ENCODE results near the gene HSPB1.
"Not testable (repeated sequence)": the region's sequence is repeated elsewhere in the genome, so short reads cannot be mapped to it uniquely, and the experiment has no call there.

Gene HSPB1

DNA sequence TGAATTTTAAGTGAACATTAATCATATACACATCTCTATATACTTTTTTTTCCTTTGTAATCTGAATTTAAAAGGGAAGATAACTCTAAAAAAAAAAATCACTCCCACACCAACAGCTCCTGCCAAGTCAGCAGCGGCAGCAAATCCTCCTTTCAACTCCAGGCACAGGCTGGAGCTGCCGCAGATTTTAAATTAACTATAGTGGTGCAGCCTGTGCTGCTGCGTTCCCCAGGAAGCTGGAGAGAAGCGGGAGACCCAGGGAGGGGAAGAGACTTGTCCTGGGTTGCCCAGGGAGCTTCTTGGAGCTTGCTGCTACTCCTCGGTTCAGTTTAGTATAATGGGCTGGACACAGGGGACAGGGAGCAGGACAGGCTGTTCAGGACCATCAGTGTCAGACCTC is 32.6 kb upstream of the HSPB1 start:
- no peak overlapping the region for H3K4me3 ChIP-seq (replicated peaks in 1 of 2; ENCODE audit: low read depth in 2 of 2, low read length in 2 of 2)
- no peak for TF ChIP-seq CTCF (IDR thresholded peaks at IDR 0.05; ENCODE audit: low read depth, low read length)
- peak in 1 of 2 donors; percentile 32 for DNase-seq (ENCODE audit: low read depth in 2 of 2)

GRCh38 chr7:76271384-76271783 is 31.1 kb upstream of the HSPB1 start:
- not testable (repeated sequence) for H3K4me3 ChIP-seq (replicated peaks in 1 of 2; ENCODE audit: low read depth in 2 of 2, low read length in 2 of 2); DNase-seq (ENCODE audit: low read depth in 2 of 2)

DNA sequence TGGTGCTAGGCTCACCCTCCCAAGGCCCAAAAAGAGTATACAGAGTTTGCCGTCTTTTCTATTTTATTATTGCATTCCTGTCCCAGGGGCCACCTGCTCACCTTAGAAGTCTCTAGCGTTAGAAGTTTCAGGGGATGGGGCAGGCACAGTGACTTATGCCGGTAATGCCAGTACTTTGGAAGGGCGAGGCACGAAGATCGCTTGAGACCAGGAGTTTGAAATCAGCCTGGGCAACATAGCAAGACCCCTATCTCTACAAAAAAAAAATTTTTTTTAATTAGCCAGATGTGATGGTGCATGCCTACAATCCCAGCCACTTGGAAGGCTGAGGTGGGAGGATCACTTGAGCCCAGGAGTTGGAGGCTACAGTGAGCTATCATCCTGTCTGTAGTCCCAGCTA is 30.3 kb upstream of the HSPB1 start:
- H3K4me3 ChIP-seq (replicated peaks in 1 of 2; ENCODE audit: low read depth in 2 of 2, low read length in 2 of 2), result no peak overlapping the region
- DNase-seq (ENCODE audit: low read depth in 2 of 2), result no peak
- no peak for TF ChIP-seq CTCF (IDR thresholded peaks at IDR 0.05; ENCODE audit: low read depth, low read length)

GRCh38 chr7:76272851-76273497 is 29.5 kb upstream of the HSPB1 start:
- no peak for DNase-seq (ENCODE audit: low read depth in 2 of 2)
- no peak overlapping the region for H3K4me3 ChIP-seq (replicated peaks in 1 of 2; ENCODE audit: low read depth in 2 of 2, low read length in 2 of 2)
- TF ChIP-seq CTCF (IDR thresholded peaks at IDR 0.05; ENCODE audit: low read depth, low read length), result no peak

DNA sequence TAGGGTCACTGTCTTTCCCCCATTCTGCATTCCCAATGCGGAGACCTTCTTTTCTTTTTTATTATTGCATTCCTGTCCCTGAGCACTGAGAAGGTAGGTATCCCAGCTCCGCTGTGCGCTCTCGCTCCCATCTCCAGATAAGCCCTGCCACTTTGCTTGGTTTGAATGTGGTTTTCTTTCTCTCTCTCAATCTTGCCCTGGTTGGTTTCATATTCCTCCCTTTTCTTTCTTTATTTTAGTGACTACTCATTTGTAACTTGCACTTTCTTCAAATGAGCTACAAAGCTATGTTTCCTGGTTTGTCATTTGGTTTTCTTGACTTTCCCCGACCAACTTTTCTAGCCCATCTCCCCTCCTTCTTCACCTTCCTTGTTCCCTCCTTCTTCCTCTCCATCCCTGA is 29.0 kb upstream of the HSPB1 start:
- no peak overlapping the region for H3K4me3 ChIP-seq (replicated peaks in 1 of 2; ENCODE audit: low read depth in 2 of 2, low read length in 2 of 2)
- DNase-seq (ENCODE audit: low read depth in 2 of 2), result no peak

GRCh38 chr7:76278540-76278939 is 23.9 kb upstream of the HSPB1 start:
- no peak for TF ChIP-seq CTCF (IDR thresholded peaks at IDR 0.05; ENCODE audit: low read depth, low read length)
- peak in 1 of 2 donors; percentile 33 for DNase-seq (ENCODE audit: low read depth in 2 of 2)
- H3K4me3 ChIP-seq (replicated peaks in 1 of 2; ENCODE audit: low read depth in 2 of 2, low read length in 2 of 2), result no peak overlapping the region

More for the DNA sequence above, 29.0 kb upstream of the HSPB1 start:
- no peak for TF ChIP-seq CTCF (IDR thresholded peaks at IDR 0.05; ENCODE audit: low read depth, low read length)

DNA sequence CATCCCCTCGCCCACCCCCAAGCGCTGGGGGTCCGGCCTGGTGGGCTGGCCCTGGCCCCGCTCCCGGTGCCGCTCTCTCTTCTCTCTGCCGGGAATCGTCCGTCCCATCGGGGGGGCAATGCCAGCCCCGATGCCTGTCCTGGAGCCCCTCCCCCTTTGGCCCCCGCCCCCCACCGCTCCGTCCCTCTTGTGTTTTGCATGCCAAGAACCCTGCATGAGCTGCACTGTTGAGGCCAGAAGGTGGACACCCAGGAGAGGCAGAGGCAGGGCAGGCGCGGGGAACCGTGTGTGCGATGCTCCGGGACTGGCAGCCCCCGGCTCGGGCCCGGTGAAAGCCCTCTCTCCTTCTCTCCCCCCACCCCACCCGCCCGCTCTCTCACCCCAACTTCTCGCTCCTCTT is 22.1 kb upstream of the HSPB1 start:
- no peak overlapping the region for H3K4me3 ChIP-seq (replicated peaks in 1 of 2; ENCODE audit: low read depth in 2 of 2, low read length in 2 of 2)
- no peak for DNase-seq (ENCODE audit: low read depth in 2 of 2)
- no peak for TF ChIP-seq CTCF (IDR thresholded peaks at IDR 0.05; ENCODE audit: low read depth, low read length)
